Parathyroid adenoma (tissue), 2 donors: ENCODE results near the gene ASB5.

Experiments
- H2AFZ ChIP-seq: fragments of 300-600 bp; sonication (generic); one replicate; pipeline ENCODE4 v1.7.0; 2017; ENCODE audit warnings: antibody characterized with exemption, mild to moderate bottlenecking
- H3K27ac ChIP-seq: fragments of 300-600 bp; sonication (generic); one replicate; pipeline ENCODE4 v1.7.0; 2017
- H3K27me3 ChIP-seq: fragments of 300-600 bp; sonication (generic); one replicate; pipeline ENCODE4 v1.7.0; 2017; ENCODE audit warnings: low read length; ENCODE audit not compliant: control insufficient read depth, insufficient read depth
- H3K36me3 ChIP-seq: fragments of 300-600 bp; sonication (generic); one replicate; pipeline ENCODE4 v1.7.0; 2017; ENCODE audit warnings: low read length; ENCODE audit not compliant: control insufficient read depth, insufficient read depth
- H3K4me1 ChIP-seq: fragments of 300-600 bp; sonication (generic); one replicate; pipeline ENCODE4 v1.7.0; 2017; ENCODE audit warnings: control low read depth
- H3K4me2 ChIP-seq: fragments of 300-600 bp; sonication (generic); one replicate; pipeline ENCODE4 v1.7.0; 2017; ENCODE audit warnings: low read length
- H3K4me3 ChIP-seq: fragments of 300-600 bp; sonication (generic); one replicate; pipeline ENCODE4 v1.7.0; 2017; ENCODE audit warnings: low read depth, low read length
- H3K79me2 ChIP-seq: fragments of 300-600 bp; sonication (generic); one replicate; pipeline ENCODE4 v1.7.0; 2017; ENCODE audit warnings: control low read depth
- H3K9ac ChIP-seq: fragments of 300-600 bp; sonication (generic); one replicate; pipeline ENCODE4 v1.7.0; 2017; ENCODE audit warnings: mild to moderate bottlenecking
- H3K9me3 ChIP-seq: fragments of 300-600 bp; sonication (generic); one replicate; pipeline ENCODE4 v1.7.0; 2017; ENCODE audit warnings: low read length; ENCODE audit not compliant: control insufficient read depth
- TF ChIP-seq, protein P1 (sequence below): fragments of 300-600 bp; sonication (generic); IDR thresholded peaks from one replicate; pipeline ENCODE4 v1.7.0; 2017; ENCODE audit warnings: antibody characterized with exemption, mild to moderate bottlenecking
- donor health status: primary hyperparathyroidism.

ASB5 gene

GRCh38 chr4:176210101-176210500, 58.9 kb downstream of the ASB5 start:
- H3K4me2 ChIP-seq, result no peak overlapping the region
- no peak overlapping the region for H3K27ac ChIP-seq
- H3K36me3 ChIP-seq, result no peaks in the 10 kb centered on the region
- H3K4me1 ChIP-seq, result no peaks in the 10 kb centered on the region
- no peak overlapping the region for H3K9ac ChIP-seq
- H3K27me3 ChIP-seq, result no peaks in the 10 kb centered on the region
- H3K4me3 ChIP-seq, result no peak overlapping the region
- TF ChIP-seq, protein P1, sequence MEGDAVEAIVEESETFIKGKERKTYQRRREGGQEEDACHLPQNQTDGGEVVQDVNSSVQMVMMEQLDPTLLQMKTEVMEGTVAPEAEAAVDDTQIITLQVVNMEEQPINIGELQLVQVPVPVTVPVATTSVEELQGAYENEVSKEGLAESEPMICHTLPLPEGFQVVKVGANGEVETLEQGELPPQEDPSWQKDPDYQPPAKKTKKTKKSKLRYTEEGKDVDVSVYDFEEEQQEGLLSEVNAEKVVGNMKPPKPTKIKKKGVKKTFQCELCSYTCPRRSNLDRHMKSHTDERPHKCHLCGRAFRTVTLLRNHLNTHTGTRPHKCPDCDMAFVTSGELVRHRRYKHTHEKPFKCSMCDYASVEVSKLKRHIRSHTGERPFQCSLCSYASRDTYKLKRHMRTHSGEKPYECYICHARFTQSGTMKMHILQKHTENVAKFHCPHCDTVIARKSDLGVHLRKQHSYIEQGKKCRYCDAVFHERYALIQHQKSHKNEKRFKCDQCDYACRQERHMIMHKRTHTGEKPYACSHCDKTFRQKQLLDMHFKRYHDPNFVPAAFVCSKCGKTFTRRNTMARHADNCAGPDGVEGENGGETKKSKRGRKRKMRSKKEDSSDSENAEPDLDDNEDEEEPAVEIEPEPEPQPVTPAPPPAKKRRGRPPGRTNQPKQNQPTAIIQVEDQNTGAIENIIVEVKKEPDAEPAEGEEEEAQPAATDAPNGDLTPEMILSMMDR, result no peak
- H2AFZ ChIP-seq, result no peak overlapping the region
- H3K9me3 ChIP-seq, result no peaks in the 10 kb centered on the region
- H3K79me2 ChIP-seq, result no peaks in the 10 kb centered on the region

- no peak overlapping the region for H2AFZ ChIP-seq
- H3K4me3 ChIP-seq, result no peak overlapping the region
- no peak overlapping the region for H3K9ac ChIP-seq
- H3K4me1 ChIP-seq, result no peaks in the 10 kb centered on the region
- TF ChIP-seq, protein P1, result no peak
- H3K27ac ChIP-seq, result no peak overlapping the region
- H3K36me3 ChIP-seq, result no peaks in the 10 kb centered on the region
- no peaks in the 10 kb centered on the region for H3K27me3 ChIP-seq
- H3K79me2 ChIP-seq, result no peaks in the 10 kb centered on the region
- no peaks in the 10 kb centered on the region for H3K9me3 ChIP-seq
- no peak overlapping the region for H3K4me2 ChIP-seq
These were observed 59.5 kb downstream of the ASB5 start for GRCh38 chr4:176209535-176209934.

DNA sequence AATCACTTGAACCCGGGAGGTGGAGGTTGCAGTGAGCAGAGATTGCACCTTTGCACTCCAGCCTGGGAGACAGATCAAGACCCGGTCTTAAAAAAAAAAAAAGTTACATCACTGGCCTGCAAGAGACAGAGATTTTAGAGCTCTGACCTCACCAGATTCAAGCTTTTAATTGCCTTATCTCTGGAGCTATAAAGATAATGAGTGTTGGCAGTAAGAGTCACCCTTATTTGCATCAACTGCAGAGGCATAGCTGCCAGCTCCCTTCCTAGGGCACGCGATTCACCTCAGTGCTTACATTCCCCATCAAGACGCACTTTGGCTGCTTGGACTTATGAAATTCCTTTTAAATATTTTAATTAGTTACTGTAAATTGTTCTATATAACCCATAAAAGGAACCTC, 61.2 kb downstream of the ASB5 start:
- Histone ChIP-seq H3K4me2 (no peak overlapping the region), H2AFZ (no peak overlapping the region), H3K36me3 (no peaks in the 10 kb centered on the region), H3K27ac (no peak overlapping the region), H3K27me3 (no peaks in the 10 kb centered on the region), H3K9ac (no peak overlapping the region), H3K79me2 (no peaks in the 10 kb centered on the region), H3K4me1 (no peaks in the 10 kb centered on the region), H3K4me3 (no peak overlapping the region), H3K9me3 (no peaks in the 10 kb centered on the region)
- TF ChIP-seq, protein P1, result no peak

- H3K27ac ChIP-seq, result no peak overlapping the region
These were observed 63.7 kb downstream of the ASB5 start for GRCh38 chr4:176205299-176205698.

More at GRCh38 chr4:176205299-176205698, 63.7 kb downstream of the ASB5 start:
- Histone ChIP-seq H3K79me2 (no peaks in the 10 kb centered on the region), H3K4me2 (no peak overlapping the region), H3K9me3 (no peaks in the 10 kb centered on the region), H3K4me3 (no peak overlapping the region), H2AFZ (no peak overlapping the region), H3K4me1 (no peaks in the 10 kb centered on the region), H3K27me3 (no peaks in the 10 kb centered on the region), H3K36me3 (no peaks in the 10 kb centered on the region), H3K9ac (no peak overlapping the region)
- TF ChIP-seq, protein P1, result no peak
